Loucy (cell line): ENCODE data around the gene ZFYVE26.

ENCODE experiments used
- H2AFZ ChIP-seq: fragments of 200-600 bp; sonication (generic); 2 replicates; pipeline ENCODE4 v1.6.0; 2016; ENCODE audit warnings: antibody characterized with exemption, mild to moderate bottlenecking, low read length, moderate library complexity
- H3F3A ChIP-seq: fragments of 200-600 bp; 2 replicates; pipeline ENCODE4 v1.6.0; 2016; ENCODE audit warnings: antibody characterized with exemption, low read depth, mild to moderate bottlenecking
- H3K27me3 ChIP-seq: fragments of 200-600 bp; sonication (generic); 2 replicates; pipeline ENCODE4 v1.6.1; 2014; ENCODE audit warnings: low read length, mild to moderate bottlenecking; ENCODE audit not compliant: insufficient read depth, poor library complexity, severe bottlenecking
- H3K36me3 ChIP-seq: fragments of 200-600 bp; sonication (generic); 2 replicates; pipeline ENCODE4 v1.6.1; 2016; ENCODE audit warnings: low read length; ENCODE audit not compliant: insufficient read depth
- H3K4me1 ChIP-seq: fragments of 200-600 bp; sonication (generic); 2 replicates; pipeline ENCODE4 v1.5.1; 2014; ENCODE audit warnings: low read length, mild to moderate bottlenecking; ENCODE audit not compliant: insufficient read depth, poor library complexity, severe bottlenecking
- H3K4me2 ChIP-seq: fragments of 200-600 bp; sonication (generic); 2 replicates; pipeline ENCODE4 v1.6.0; 2014; ENCODE audit warnings: antibody characterized with exemption, low read length, low read depth, mild to moderate bottlenecking; ENCODE audit not compliant: poor library complexity, severe bottlenecking
- H3K4me3 ChIP-seq: fragments of 200-600 bp; sonication (generic); 2 replicates; pipeline ENCODE4 v1.5.1; 2014; ENCODE audit warnings: low read length, mild to moderate bottlenecking, mixed read lengths; ENCODE audit not compliant: poor library complexity, severe bottlenecking
- H3K79me2 ChIP-seq: fragments of 200-600 bp; sonication (generic); 2 replicates; pipeline ENCODE4 v1.6.1; 2014; ENCODE audit warnings: low read length; ENCODE audit not compliant: insufficient read depth
- H3K9ac ChIP-seq: fragments of 200-600 bp; sonication (generic); 2 replicates; pipeline ENCODE4 v1.6.0; 2014; ENCODE audit warnings: mild to moderate bottlenecking, low read depth, low read length, moderate library complexity; ENCODE audit not compliant: poor library complexity, severe bottlenecking
- H3K9me2 ChIP-seq: fragments of 200-600 bp; sonication (generic); replicated peaks from 2 replicates; pipeline ENCODE4 v1.6.1; 2016; ENCODE audit warnings: low read depth, low read length, mixed read lengths
- H3K9me3 ChIP-seq: fragments of 200-600 bp; sonication (generic); 2 replicates; pipeline ENCODE4 v1.6.1; 2014; ENCODE audit warnings: mild to moderate bottlenecking, antibody characterized with exemption, low read length, low read depth; ENCODE audit not compliant: insufficient read depth
- H4K20me1 ChIP-seq: fragments of 200-600 bp; sonication (generic); 2 replicates; pipeline ENCODE4 v1.6.0; 2014; ENCODE audit warnings: antibody characterized with exemption, low read length, mild to moderate bottlenecking; ENCODE audit not compliant: insufficient read depth, poor library complexity, severe bottlenecking
- EZH2phosphoT487 ChIP-seq: fragments of 200-600 bp; IDR thresholded peaks from 2 replicates; pipeline ENCODE4 v1.6.1; 2018; ENCODE audit warnings: antibody characterized with exemption, mild to moderate bottlenecking, moderate library complexity, borderline replicate concordance
- TF ChIP-seq, protein P1 (sequence below): fragments of 200-600 bp; sonication (generic); conservative IDR thresholded peaks from 2 replicates; pipeline ENCODE4 v1.5.1; 2014; ENCODE audit warnings: mild to moderate bottlenecking, antibody characterized with exemption, low read length

ZFYVE26 gene

GRCh38 chr14:67756496-67756895 lies 59.9 kb downstream of the ZFYVE26 start:
- H3K36me3 ChIP-seq: peaks cover 14% of the 10 kb centered on the region; the same call in 1 of the 2 replicates
- H3K4me3 ChIP-seq: no peak overlapping the region

GRCh38 chr14:67749341-67750084 lies 66.9 kb downstream of the ZFYVE26 start:
- H3K4me3 ChIP-seq: no peak overlapping the region
- no peak overlapping the region for H2AFZ ChIP-seq
- TF ChIP-seq, protein P1, sequence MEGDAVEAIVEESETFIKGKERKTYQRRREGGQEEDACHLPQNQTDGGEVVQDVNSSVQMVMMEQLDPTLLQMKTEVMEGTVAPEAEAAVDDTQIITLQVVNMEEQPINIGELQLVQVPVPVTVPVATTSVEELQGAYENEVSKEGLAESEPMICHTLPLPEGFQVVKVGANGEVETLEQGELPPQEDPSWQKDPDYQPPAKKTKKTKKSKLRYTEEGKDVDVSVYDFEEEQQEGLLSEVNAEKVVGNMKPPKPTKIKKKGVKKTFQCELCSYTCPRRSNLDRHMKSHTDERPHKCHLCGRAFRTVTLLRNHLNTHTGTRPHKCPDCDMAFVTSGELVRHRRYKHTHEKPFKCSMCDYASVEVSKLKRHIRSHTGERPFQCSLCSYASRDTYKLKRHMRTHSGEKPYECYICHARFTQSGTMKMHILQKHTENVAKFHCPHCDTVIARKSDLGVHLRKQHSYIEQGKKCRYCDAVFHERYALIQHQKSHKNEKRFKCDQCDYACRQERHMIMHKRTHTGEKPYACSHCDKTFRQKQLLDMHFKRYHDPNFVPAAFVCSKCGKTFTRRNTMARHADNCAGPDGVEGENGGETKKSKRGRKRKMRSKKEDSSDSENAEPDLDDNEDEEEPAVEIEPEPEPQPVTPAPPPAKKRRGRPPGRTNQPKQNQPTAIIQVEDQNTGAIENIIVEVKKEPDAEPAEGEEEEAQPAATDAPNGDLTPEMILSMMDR: no peak
- no peak for TF ChIP-seq EZH2phosphoT487
- no peaks in the 10 kb centered on the region for H3K4me1 ChIP-seq
- H3K36me3 ChIP-seq: peaks cover 8% of the 10 kb centered on the region; the same call in 1 of the 2 replicates
- no peaks in the 10 kb centered on the region for H3K79me2 ChIP-seq
- no peaks in the 10 kb centered on the region for H3K9me3 ChIP-seq
- H3K27me3 ChIP-seq: no peaks in the 10 kb centered on the region
- H3K9me2 ChIP-seq: no peaks in the 10 kb centered on the region
- no peak overlapping the region for H3K9ac ChIP-seq
- H3K4me2 ChIP-seq: no peak overlapping the region
- no peaks in the 10 kb centered on the region for H3F3A ChIP-seq
- no peaks in the 10 kb centered on the region for H4K20me1 ChIP-seq

More at GRCh38 chr14:67756496-67756895, 59.9 kb downstream of the ZFYVE26 start:
- no peaks in the 10 kb centered on the region for H3K9me3 ChIP-seq
- H3F3A ChIP-seq: no peaks in the 10 kb centered on the region
- no peak for TF ChIP-seq EZH2phosphoT487
- TF ChIP-seq, protein P1: no peak
- H3K4me2 ChIP-seq: no peak overlapping the region
- no peaks in the 10 kb centered on the region for H3K27me3 ChIP-seq
- H2AFZ ChIP-seq: no peak overlapping the region
- no peaks in the 10 kb centered on the region for H3K9me2 ChIP-seq
- H3K9ac ChIP-seq: no peak overlapping the region
- no peaks in the 10 kb centered on the region for H3K4me1 ChIP-seq
- H4K20me1 ChIP-seq: no peaks in the 10 kb centered on the region
- H3K79me2 ChIP-seq: no peaks in the 10 kb centered on the region

- H3K9me2 ChIP-seq: no peaks in the 10 kb centered on the region
- H3K36me3 ChIP-seq: peaks cover 8% of the 10 kb centered on the region; the same call in 1 of the 2 replicates
- H2AFZ ChIP-seq: no peak overlapping the region
- H3K79me2 ChIP-seq: no peaks in the 10 kb centered on the region
- H3K9me3 ChIP-seq: no peaks in the 10 kb centered on the region
- no peaks in the 10 kb centered on the region for H3F3A ChIP-seq
- no peaks in the 10 kb centered on the region for H4K20me1 ChIP-seq
- H3K9ac ChIP-seq: no peak overlapping the region
- TF ChIP-seq, protein P1: no peak
- TF ChIP-seq EZH2phosphoT487: no peak
- H3K4me3 ChIP-seq: no peak overlapping the region
- H3K27me3 ChIP-seq: no peaks in the 10 kb centered on the region
- H3K4me2 ChIP-seq: no peak overlapping the region
- H3K4me1 ChIP-seq: no peaks in the 10 kb centered on the region
Observed at GRCh38 chr14:67748312-67748711, 68.1 kb downstream of the ZFYVE26 start.
